ENCODE results near the gene DOCK1.
A peak's percentile ranks its signal among the peaks of the same experiment; 100 is the strongest.

The DOCK1 gene

GRCh38 chr10:127374074-127374680 is 468.9 kb downstream of the DOCK1 start:
- DNase-seq, result no peak

GRCh38 chr10:127374901-127375300 is 469.7 kb downstream of the DOCK1 start:
- no peak for DNase-seq

GRCh38 chr10:127375461-127375860 is 470.2 kb downstream of the DOCK1 start:
- no peak for DNase-seq

GRCh38 chr10:127376071-127376470 is 470.8 kb downstream of the DOCK1 start:
- no peak for DNase-seq

GRCh38 chr10:127378628-127379027 is 473.4 kb downstream of the DOCK1 start:
- DNase-seq, result no peak

GRCh38 chr10:127384532-127384931 is 479.3 kb downstream of the DOCK1 start:
- DNase-seq, result no peak

GRCh38 chr10:127385066-127385465 is 479.8 kb downstream of the DOCK1 start:
- DNase-seq, result no peak

- no peak for DNase-seq
Measured at GRCh38 chr10:127386606-127387327, 481.5 kb downstream of the DOCK1 start.

- no peak for DNase-seq
Measured at GRCh38 chr10:127391875-127392274, 486.6 kb downstream of the DOCK1 start.

- no peak for DNase-seq
Measured at GRCh38 chr10:127392351-127393235, 487.4 kb downstream of the DOCK1 start.

- DNase-seq, result peak; percentile 5
Measured at GRCh38 chr10:127398140-127398970, 493.1 kb downstream of the DOCK1 start.

- DNase-seq, result no peak
Measured at GRCh38 chr10:127398971-127399365, 493.7 kb downstream of the DOCK1 start.

- DNase-seq, result no peak
Measured at GRCh38 chr10:127399668-127400067, 494.4 kb downstream of the DOCK1 start.

GRCh38 chr10:127400216-127400615 is 495.0 kb downstream of the DOCK1 start:
- no peak for DNase-seq

GRCh38 chr10:127402596-127403409 is 497.6 kb downstream of the DOCK1 start:
- no peak for DNase-seq

- peak; percentile 14 for DNase-seq
Measured at GRCh38 chr10:127405221-127405620, 500.0 kb downstream of the DOCK1 start.

GRCh38 chr10:127406018-127406550 is 500.9 kb downstream of the DOCK1 start:
- DNase-seq, result no peak

GRCh38 chr10:127407551-127407950 is 502.3 kb downstream of the DOCK1 start:
- no peak for DNase-seq

GRCh38 chr10:127408112-127408710 is 503.0 kb downstream of the DOCK1 start:
- DNase-seq, result no peak

GRCh38 chr10:127408733-127409132 is 503.5 kb downstream of the DOCK1 start:
- DNase-seq, result no peak

GRCh38 chr10:127410030-127410429 is 504.8 kb downstream of the DOCK1 start:
- no peak for DNase-seq
